ENCODE data around the gene ALDH3B1. TPM values are rescaled to one million over a fixed set of nuclear protein-coding genes. Genes with fewer than 3 reads are reported as not detected.

The ALDH3B1 gene
- total RNA-seq, 2 donors from 2014 or later, result 15.2 to 18.4 TPM

- no peak overlapping the region for H3K4me3 ChIP-seq
- no peaks in the 10 kb centered on the region for H3K36me3 ChIP-seq (replicated peaks in 1 of 2; ENCODE audit: insufficient read depth in 1 of 2, low read depth in 2 of 2)
- no peak for TF ChIP-seq POLR2A (IDR thresholded peaks at IDR 0.05)
- TF ChIP-seq CTCF (IDR thresholded peaks at IDR 0.05), result no peak
- no peaks in the 10 kb centered on the region for H3K27me3 ChIP-seq
- ATAC-seq (no peak), DNase-seq (peak; percentile 56 to 77 (median 67))
- WGBS, 2 donors, result 43 to 46% methylated on average over 13 to 25 of the region's 27 CpGs
- no peaks in the 10 kb centered on the region for H3K9me3 ChIP-seq
- H3K27ac ChIP-seq, result peak overlapping the region; percentile 48 to 92 (median 88)
- intact Hi-C loops (cut with DNase I), result no loop called here
- H3K4me1 ChIP-seq, result peaks cover 63% of the 10 kb centered on the region
These were observed 1.5 kb upstream of the ALDH3B1 start for GRCh38 chr11:68008381-68009337.

- Histone ChIP-seq H3K4me1 (peaks cover 67% of the 10 kb centered on the region), H3K27ac (peak overlapping the region; percentile 80 to 92 (median 88)), H3K36me3 (replicated peaks in 1 of 2; ENCODE audit: insufficient read depth in 1 of 2, low read depth in 2 of 2) (no peaks in the 10 kb centered on the region), H3K4me3 (no peak overlapping the region), H3K9me3 (no peaks in the 10 kb centered on the region), H3K27me3 (no peaks in the 10 kb centered on the region)
- peak in 5 of 7 experiments; percentile 15 to 50 (median 39) for TF ChIP-seq CTCF (IDR thresholded peaks at IDR 0.05)
- no peak for TF ChIP-seq POLR2A (IDR thresholded peaks at IDR 0.05)
- intact Hi-C loops (cut with DNase I), result no loop called here
- peak; percentile 6 for ATAC-seq
- WGBS, 2 donors, result 19 to 27% methylated on average over 12 of the region's 12 CpGs
- DNase-seq, result peak; percentile 55 to 75 (median 65)
These were observed 587 bp upstream of the ALDH3B1 start for GRCh38 chr11:68009391-68010089.

GRCh38 chr11:68011051-68011943 lies 1.2 kb downstream of the ALDH3B1 start:
- DNase-seq (no peak), ATAC-seq (no peak)
- Histone ChIP-seq H3K4me3 (no peak overlapping the region), H3K27me3 (no peaks in the 10 kb centered on the region), H3K4me1 (peaks cover 68% of the 10 kb centered on the region), H3K27ac (peak overlapping the region; percentile 80 to 92 (median 88)), H3K9me3 (no peaks in the 10 kb centered on the region), H3K36me3 (replicated peaks in 1 of 2; ENCODE audit: insufficient read depth in 1 of 2, low read depth in 2 of 2) (no peaks in the 10 kb centered on the region)
- intact Hi-C loops (cut with DNase I), result no loop called here
- 80 to 83% methylated on average over 16 of the region's 16 CpGs for WGBS, 2 donors
- TF ChIP-seq CTCF (IDR thresholded peaks at IDR 0.05) (no peak), POLR2A (IDR thresholded peaks at IDR 0.05) (no peak)

- ATAC-seq (no peak), DNase-seq (no peak)
- intact Hi-C loops (cut with DNase I), result no loop called here
- H3K4me3 ChIP-seq, result no peak overlapping the region
- no peaks in the 10 kb centered on the region for H3K27me3 ChIP-seq
- peak overlapping the region; percentile 78 to 92 (median 88) for H3K27ac ChIP-seq
- whole genome bisulfite sequencing, 2 donors, result 69 to 78% methylated on average over 10 to 16 of the region's 17 CpGs
- H3K36me3 ChIP-seq (replicated peaks in 1 of 2; ENCODE audit: insufficient read depth in 1 of 2, low read depth in 2 of 2), result no peaks in the 10 kb centered on the region
- H3K4me1 ChIP-seq, result peaks cover 74% of the 10 kb centered on the region
- TF ChIP-seq POLR2A (IDR thresholded peaks at IDR 0.05) (no peak), CTCF (IDR thresholded peaks at IDR 0.05) (no peak)
- H3K9me3 ChIP-seq, result no peaks in the 10 kb centered on the region
These were observed 2.1 kb downstream of the ALDH3B1 start for GRCh38 chr11:68012044-68012842.

Data from body of pancreas (tissue), 4 donors.